Esophagus muscularis mucosa (tissue), 4 donors: ENCODE data around the gene CNTN3.

Source experiments
- CTCF ChIP-seq, 3 experiments: fragments of 200-600 bp in 2 of 3; fragments of 450-650 bp in 1 of 3; sonication (generic) in 2 of 3; IDR thresholded peaks; one replicate each; pipeline ENCODE4 v1.5.1; 2017 to 2019; ENCODE audit warnings: antibody characterized with exemption in 3 of 3, mild to moderate bottlenecking in 2 of 3, moderate library complexity in 1 of 3
- EP300 ChIP-seq: sonication (generic); formaldehyde crosslinking; IDR thresholded peaks from one replicate; pipeline ENCODE4 v1.6.1; 2017; ENCODE audit warnings: antibody characterized with exemption
- POLR2A ChIP-seq: fragments of 450-650 bp; IDR thresholded peaks from one replicate; pipeline ENCODE4 v1.6.1; 2017; ENCODE audit warnings: antibody characterized with exemption, moderate library complexity, mild to moderate bottlenecking, low read depth
- POLR2AphosphoS5 ChIP-seq, 2 donors: sonication (generic); formaldehyde crosslinking; IDR thresholded peaks; one replicate each; pipeline ENCODE4 v1.6.1; 2017; ENCODE audit warnings: antibody characterized with exemption in 2 of 2

DNA sequence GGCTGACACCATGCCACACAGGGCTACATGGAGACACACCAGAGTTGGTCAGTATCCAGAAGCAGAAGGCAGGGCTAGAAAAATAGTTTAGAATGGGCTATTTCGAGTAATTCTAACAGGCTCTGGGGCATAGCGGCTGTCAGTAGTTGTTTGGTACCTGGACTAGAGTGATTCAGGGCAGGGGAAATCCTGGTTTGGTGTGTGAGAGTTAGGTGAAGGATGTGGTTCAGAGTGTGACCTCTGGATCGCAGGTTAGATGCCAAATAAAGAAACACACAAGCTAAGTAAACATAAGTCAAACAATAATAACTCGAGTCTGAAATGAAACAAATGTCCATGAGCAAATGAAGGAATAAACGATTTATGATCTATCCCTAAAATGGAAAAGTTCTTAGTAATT lies 31.5 kb downstream of the CNTN3 start:
- no peak for TF ChIP-seq POLR2AphosphoS5 (IDR thresholded peaks at IDR 0.05)
- TF ChIP-seq CTCF (IDR thresholded peaks at IDR 0.05), result no peak
- no peak for TF ChIP-seq POLR2A
- no peak for TF ChIP-seq EP300
